ENCODE results near the gene RRAGB.

The RRAGB gene

DNA sequence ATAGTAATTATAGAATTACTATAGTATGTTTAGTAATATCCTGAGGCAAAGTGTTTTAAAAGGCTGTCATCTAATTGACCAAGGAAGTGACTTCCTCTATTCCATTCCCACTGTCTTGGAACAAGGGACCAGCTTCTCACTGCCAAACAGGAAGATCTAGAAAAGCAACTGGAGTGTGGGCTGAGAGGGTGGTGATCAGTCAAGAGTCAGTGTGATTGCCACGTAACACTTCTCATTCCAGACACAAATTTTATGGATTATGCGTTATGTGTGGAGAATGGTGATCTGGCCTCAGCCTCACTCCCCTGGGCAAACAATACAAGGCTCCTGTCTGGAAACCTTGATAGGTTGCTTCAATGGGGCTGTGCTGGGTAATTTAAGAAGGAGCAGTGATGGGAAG, 60.0 kb downstream of the RRAGB start:
- no peak for DNase-seq

DNA sequence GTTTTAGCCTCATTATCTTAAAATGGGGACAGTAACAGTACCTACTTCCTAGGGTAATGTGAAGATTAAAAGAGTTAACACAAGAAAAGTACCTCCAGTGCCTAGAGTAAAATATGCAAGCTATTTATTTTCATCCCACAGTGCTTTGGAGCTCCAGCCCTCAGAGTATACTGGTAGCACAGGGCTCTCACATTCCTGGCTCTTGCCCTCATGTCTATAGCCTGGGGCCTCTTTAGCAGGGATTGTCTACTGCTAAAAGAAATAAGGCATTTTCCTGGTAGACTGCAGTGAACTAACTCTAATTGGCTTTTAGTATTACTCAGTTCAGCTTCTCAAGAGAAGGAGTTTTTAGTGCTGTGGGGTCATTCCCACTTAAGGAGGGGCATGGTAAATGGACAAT, 60.8 kb downstream of the RRAGB start:
- no peak for DNase-seq

DNA sequence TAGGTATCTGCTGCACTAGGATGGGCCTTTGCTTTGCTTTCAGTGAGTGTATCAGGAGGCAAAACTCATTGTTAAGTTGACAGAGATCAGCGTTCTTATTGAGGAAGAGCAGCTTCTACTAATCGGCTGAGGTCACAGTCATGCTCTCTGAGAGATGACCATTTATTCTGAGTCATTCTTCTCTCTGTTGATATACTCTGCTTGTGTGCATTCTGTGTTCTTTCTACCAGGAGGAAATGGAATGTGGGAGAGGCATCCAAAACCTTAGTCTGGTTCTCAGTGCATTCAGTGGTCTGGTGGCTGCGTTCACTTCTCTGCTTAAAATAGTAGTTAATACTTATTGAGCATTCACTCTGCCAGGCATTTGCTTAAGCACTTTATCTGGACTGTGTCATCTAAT, 66.2 kb downstream of the RRAGB start:
- DNase-seq = no peak

DNA sequence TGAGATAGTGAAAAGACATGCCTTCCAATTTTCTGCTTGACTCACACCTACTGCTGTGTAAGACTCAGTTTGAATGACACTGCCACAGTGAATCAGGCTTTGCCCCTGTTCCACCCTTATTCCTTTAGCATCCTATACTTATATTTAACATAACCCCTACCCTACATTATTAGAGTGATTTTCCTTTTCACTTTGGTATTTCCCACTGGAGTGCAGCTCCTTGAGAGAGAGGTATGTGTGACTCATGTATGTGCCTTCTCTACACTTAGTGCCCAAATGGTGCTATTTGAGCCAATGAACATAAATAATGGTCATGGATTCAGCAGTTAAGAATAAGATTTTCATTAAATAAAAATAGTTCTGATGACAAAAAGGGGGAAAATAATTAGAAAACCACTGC, 69.5 kb downstream of the RRAGB start:
- no peak for DNase-seq

DNA sequence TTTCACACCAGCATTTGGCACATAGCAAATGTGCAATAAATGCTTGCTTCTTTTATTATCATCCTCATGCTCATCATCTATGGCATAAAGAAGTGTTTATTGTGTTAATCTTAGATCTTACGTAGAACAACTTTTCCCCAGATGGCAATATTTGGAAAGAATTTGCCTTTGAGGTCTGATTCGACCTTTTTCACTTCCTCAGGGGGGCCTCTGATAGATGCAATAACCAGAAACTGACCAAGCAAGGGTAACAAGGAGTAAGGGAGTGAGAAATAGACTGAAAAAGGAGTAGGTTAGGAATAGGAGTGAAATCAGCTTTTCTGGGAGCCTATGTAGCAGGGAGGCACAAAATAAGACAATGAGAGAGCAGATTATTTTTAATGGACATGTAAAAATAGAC, 70.2 kb downstream of the RRAGB start:
- no peak for DNase-seq

DNA sequence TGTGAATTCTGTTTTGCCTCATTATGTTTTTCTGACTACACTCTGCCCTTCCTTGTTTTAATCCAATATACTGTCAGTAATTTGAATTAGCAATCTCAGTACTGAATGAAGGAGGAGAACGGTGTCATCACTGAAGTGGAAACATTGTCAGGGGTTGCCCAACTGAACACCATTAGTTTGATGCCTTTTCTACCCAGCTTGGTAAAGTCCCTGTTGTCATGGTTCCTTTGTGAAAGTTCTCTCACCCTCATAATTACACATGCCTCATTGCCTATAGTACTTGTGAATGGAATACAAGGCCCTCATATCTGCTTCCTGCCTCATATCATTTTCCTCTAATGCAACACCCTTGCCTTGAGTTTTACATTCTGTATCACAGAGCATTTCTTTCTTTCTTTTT, 76.9 kb downstream of the RRAGB start:
- DNase-seq = no peak

DNA sequence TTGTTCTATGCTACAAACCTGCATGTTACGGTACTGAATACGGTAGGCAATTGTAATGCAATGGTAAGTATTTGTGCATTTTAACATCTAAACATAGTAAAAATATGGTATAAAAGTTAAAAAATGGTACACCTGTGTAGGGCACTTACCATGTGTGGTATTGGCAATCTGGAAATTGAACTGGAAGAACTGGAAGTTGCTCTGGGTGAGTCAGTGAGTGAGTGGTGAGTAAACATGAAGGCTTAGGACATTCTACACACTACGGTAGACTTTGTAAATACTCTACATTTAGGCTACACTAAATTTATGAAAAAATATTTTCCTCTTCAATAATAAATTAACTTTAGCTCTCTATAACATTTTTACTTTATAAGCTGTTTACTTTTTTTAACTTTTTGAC, 78.9 kb downstream of the RRAGB start:
- DNase-seq = no peak

DNA sequence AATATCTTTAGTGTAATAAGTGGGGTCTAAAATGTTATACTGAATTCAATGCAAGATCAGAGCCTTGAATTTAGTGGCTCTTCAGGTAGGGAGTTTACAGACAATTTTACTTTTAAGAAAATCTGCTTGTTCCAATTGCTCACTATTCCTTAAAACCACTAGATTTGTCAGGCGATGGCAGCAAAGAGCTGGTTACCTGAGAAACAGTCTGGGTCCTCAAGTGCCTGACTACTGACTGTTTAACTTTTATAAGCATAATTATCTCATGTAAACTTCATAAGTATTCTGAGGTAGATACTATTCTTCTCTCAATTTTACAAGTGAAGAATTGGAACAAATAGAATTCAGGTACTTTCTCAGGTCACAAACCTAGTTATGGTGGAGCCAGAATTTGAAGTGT, 84.3 kb downstream of the RRAGB start:
- no peak for DNase-seq

Data from hippocampal formation (tissue), 2 donors.